GM12891 (cell line): ENCODE results near the gene SPAG16.

ENCODE experiments used
- DNase-seq: peaks from one replicate; pipeline ENCODE4 v3.0.0; 2011; ENCODE audit warnings: low spot score; ENCODE audit not compliant: insufficient read length
- FAIRE-seq: peaks from 2 replicates; lab custom pipeline; 2011; peaks lifted over from hg19 to GRCh38; lab: Jason Lieb, UNC
- PAX5 ChIP-seq: IDR thresholded peaks from 2 replicates; pipeline ENCODE4 v1.6.1; 2011; ENCODE audit warnings: low read length, moderate library complexity, mild to moderate bottlenecking; ENCODE audit not compliant: insufficient read depth, severe bottlenecking
- POLR2A ChIP-seq: IDR thresholded peaks from 2 replicates; pipeline ENCODE4 v1.6.1; 2011; ENCODE audit warnings: low read depth, low read length, control low read depth
- POLR2AphosphoS5 ChIP-seq: IDR thresholded peaks from 2 replicates; pipeline ENCODE4 v1.6.1; 2011; ENCODE audit warnings: low read depth, low read length, control low read depth
- POU2F2 ChIP-seq: IDR thresholded peaks from 2 replicates; pipeline ENCODE4 v1.6.1; 2011; ENCODE audit warnings: low read depth, mild to moderate bottlenecking, control low read depth, low read length, moderate library complexity
- SPI1 ChIP-seq: IDR thresholded peaks from 2 replicates; pipeline ENCODE4 v1.6.1; 2011; ENCODE audit warnings: low read depth, low read length, control low read depth
- TAF1 ChIP-seq: IDR thresholded peaks from 2 replicates; pipeline ENCODE4 v1.6.1; 2011; ENCODE audit warnings: low read depth, low read length, control low read depth

Gene SPAG16

GRCh38 chr2:214004463-214004862 lies 720.2 kb downstream of the SPAG16 start:
- TF ChIP-seq TAF1 (no peak), POU2F2 (no peak), POLR2A (no peak), POLR2AphosphoS5 (no peak), SPI1 (no peak), PAX5 (no peak)
- no peak for DNase-seq

GRCh38 chr2:214005337-214005736 lies 721.1 kb downstream of the SPAG16 start:
- TF ChIP-seq POLR2AphosphoS5 (no peak), TAF1 (no peak), PAX5 (no peak), SPI1 (no peak), POU2F2 (no peak), POLR2A (no peak)
- DNase-seq (no peak), FAIRE-seq (no peak)

More at GRCh38 chr2:214004463-214004862, 720.2 kb downstream of the SPAG16 start:
- no peak for FAIRE-seq

- no peak for TF ChIP-seq POLR2AphosphoS5
- no peak for TF ChIP-seq TAF1
- TF ChIP-seq POU2F2: no peak
- TF ChIP-seq PAX5: no peak
- TF ChIP-seq POLR2A: no peak
- no peak for TF ChIP-seq SPI1
- DNase-seq (no peak), FAIRE-seq (no peak)
Measured at GRCh38 chr2:214006601-214007000, 722.3 kb downstream of the SPAG16 start.

- DNase-seq (no peak), FAIRE-seq (no peak)
- TF ChIP-seq TAF1 (no peak), POLR2A (no peak), SPI1 (no peak), POU2F2 (no peak), POLR2AphosphoS5 (no peak), PAX5 (no peak)
Measured at GRCh38 chr2:214011676-214012075, 727.4 kb downstream of the SPAG16 start.

- TF ChIP-seq SPI1 (no peak), POLR2A (no peak)
- DNase-seq (no peak), FAIRE-seq (no peak)
Measured at GRCh38 chr2:214014551-214015220, 730.4 kb downstream of the SPAG16 start.

- TF ChIP-seq POLR2AphosphoS5 (no peak), SPI1 (no peak), POU2F2 (no peak), POLR2A (no peak), TAF1 (no peak), PAX5 (no peak)
- no peak for DNase-seq
- FAIRE-seq: no peak
Measured at GRCh38 chr2:214019229-214019972, 735.1 kb downstream of the SPAG16 start.

- TF ChIP-seq POLR2AphosphoS5 (no peak), TAF1 (no peak), PAX5 (no peak), SPI1 (no peak), POU2F2 (no peak), POLR2A (no peak)
- no peak for FAIRE-seq
- DNase-seq: no peak
Measured at GRCh38 chr2:214019973-214020345, 735.7 kb downstream of the SPAG16 start.

- TF ChIP-seq POU2F2: no peak
- TF ChIP-seq POLR2A: no peak
- no peak for TF ChIP-seq PAX5
- TF ChIP-seq SPI1: no peak
- TF ChIP-seq POLR2AphosphoS5: no peak
- TF ChIP-seq TAF1: no peak
- no peak for FAIRE-seq
- no peak for DNase-seq
Measured at GRCh38 chr2:214029190-214029589, 744.9 kb downstream of the SPAG16 start.

- no peak for TF ChIP-seq TAF1
- no peak for TF ChIP-seq POLR2AphosphoS5
- no peak for TF ChIP-seq PAX5
- no peak for TF ChIP-seq SPI1
- TF ChIP-seq POU2F2: no peak
- no peak for TF ChIP-seq POLR2A
- no peak for DNase-seq
- no peak for FAIRE-seq
Measured at GRCh38 chr2:214031566-214031965, 747.3 kb downstream of the SPAG16 start.

GRCh38 chr2:214034417-214034816 lies 750.2 kb downstream of the SPAG16 start:
- FAIRE-seq (no peak), DNase-seq (no peak)
- TF ChIP-seq SPI1: no peak
- TF ChIP-seq PAX5: no peak
- TF ChIP-seq POLR2A: no peak
- TF ChIP-seq POU2F2: no peak
- TF ChIP-seq TAF1: no peak
- TF ChIP-seq POLR2AphosphoS5: no peak
